GM12878 (cell line): ENCODE data around the gene CC2D1B. TPM values are rescaled to one million over a fixed set of nuclear protein-coding genes. Genes with fewer than 3 reads are reported as not detected.
"Not testable (repeated sequence)": the region's sequence is repeated elsewhere in the genome, so short reads cannot be mapped to it uniquely, and the experiment has no call there.

ENCODE experiments used
- ATAC-seq: fragments of 200-7000 bp; cut with Tn5 transposase; 3 replicates; pipeline ENCODE4 v1.9.1; 2020; ENCODE audit warnings: mild to moderate bottlenecking, moderate library complexity
- BruUV-seq: library from RNA; stranded (reverse); fragments of 400-500 nt; replicated peaks from 2 replicates; lab custom pipeline; 2021; lab: Mats Ljungman, UMichigan
- CTCF ChIA-PET: fragments of 300-600 bp; sonication (Branson Sonifier 250); formaldehyde crosslinking; extraction: SDS; loops from one replicate; lab custom pipeline; 2021; ENCODE audit warnings: inconsistent platforms; lab: Yijun Ruan, JAX
- POLR2A ChIA-PET: fragments of 350-600 bp; formaldehyde crosslinking; extraction: SDS; loops from one replicate; lab custom pipeline; 2021; ENCODE audit warnings: inconsistent platforms; lab: Charles Lee
- RAD21 ChIA-PET: fragments of 300-600 bp; sonication (Branson Sonifier 250); formaldehyde crosslinking; loops from one replicate; lab custom pipeline; 2023; ENCODE audit warnings: antibody characterized with exemption; ENCODE audit not compliant: unreplicated experiment; lab: Charles Lee
- SMC1A ChIA-PET: fragments of 300-600 bp; sonication (Branson Sonifier 250); formaldehyde crosslinking; loops from one replicate; lab custom pipeline; 2023; ENCODE audit not compliant: unreplicated experiment, uncharacterized antibody; lab: Charles Lee
- DNase-seq: peaks from one replicate; pipeline ENCODE4 v3.0.0-alpha.2; 2011; ENCODE audit warnings: low read depth, low spot score
- FAIRE-seq: peaks from 3 replicates; lab custom pipeline; 2011; peaks lifted over from hg19 to GRCh38; lab: Jason Lieb, UNC
- H2AFZ ChIP-seq: 2 replicates; pipeline ENCODE4 v1.6.0; 2011; ENCODE audit warnings: low read depth, low read length, control low read depth; ENCODE audit not compliant: control insufficient read depth
- H3K27ac ChIP-seq: 2 replicates; pipeline ENCODE4 v1.5.1; 2011; ENCODE audit warnings: control low read depth; ENCODE audit not compliant: control insufficient read depth, insufficient read depth
- H3K27me3 ChIP-seq, 2 experiments: replicated peaks in 1 of 2; 2 replicates each; pipeline versions ENCODE4 v1.6.0 to v1.6.1; 2011; ENCODE audit warnings: low read length in 1 of 2; ENCODE audit not compliant: control insufficient read depth in 2 of 2, insufficient read depth in 2 of 2
- H3K36me3 ChIP-seq, 2 experiments: 2 replicates each; pipeline ENCODE4 v1.5.1; 2011; ENCODE audit warnings: low read length in 1 of 2; ENCODE audit not compliant: control insufficient read depth in 2 of 2, insufficient read depth in 2 of 2
- H3K4me1 ChIP-seq: 2 replicates; pipeline ENCODE4 v1.6.1; 2011; ENCODE audit warnings: mild to moderate bottlenecking, low read length, moderate library complexity, mixed read lengths; ENCODE audit not compliant: control insufficient read depth, insufficient read depth
- H3K4me2 ChIP-seq: 2 replicates; pipeline ENCODE4 v1.6.0; 2011; ENCODE audit warnings: control low read depth; ENCODE audit not compliant: control insufficient read depth, insufficient read depth
- H3K4me3 ChIP-seq: fragments of 200-600 bp; sonication (generic); 2 replicates; pipeline ENCODE4 v1.5.1; 2016
- H3K79me2 ChIP-seq: 2 replicates; pipeline ENCODE4 v1.6.0; 2011; ENCODE audit warnings: low read length; ENCODE audit not compliant: control insufficient read depth, insufficient read depth
- H3K9ac ChIP-seq: 2 replicates; pipeline ENCODE4 v1.8.0; 2011; ENCODE audit warnings: low read length, control low read depth, mixed read lengths; ENCODE audit not compliant: control insufficient read depth, insufficient read depth
- H3K9me3 ChIP-seq: replicated peaks from 3 replicates; pipeline ENCODE4 v1.5.1; 2011; ENCODE audit warnings: mild to moderate bottlenecking, low read length; ENCODE audit not compliant: control insufficient read depth, insufficient read depth
- H4K20me1 ChIP-seq: 2 replicates; pipeline ENCODE4 v1.6.0; 2011; ENCODE audit not compliant: control insufficient read depth, insufficient read depth
- BACH1 ChIP-seq: fragments of 450-650 bp; IDR thresholded peaks from 2 replicates; pipeline ENCODE4 v1.6.1; 2017; ENCODE audit warnings: mild to moderate bottlenecking, borderline replicate concordance
- BHLHE40 ChIP-seq, 2 experiments: fragments of 450-650 bp in 1 of 2; IDR thresholded peaks; 2 replicates each; pipeline ENCODE4 v1.6.1; 2011 to 2017; ENCODE audit warnings: low read depth in 2 of 2, borderline replicate concordance in 1 of 2, improper control_type of control experiment in 1 of 2, low read length in 1 of 2, mild to moderate bottlenecking in 1 of 2
- CREM ChIP-seq: IDR thresholded peaks from 2 replicates; pipeline ENCODE4 v1.6.1; 2014; ENCODE audit warnings: antibody characterized with exemption, low read depth
- HDAC2 ChIP-seq: fragments of 200-600 bp; sonication (generic); IDR thresholded peaks from 2 replicates; pipeline ENCODE4 v1.6.1; 2017
- KLF5 ChIP-seq: fragments of 450-650 bp; IDR thresholded peaks from 2 replicates; pipeline ENCODE4 v1.6.1; 2014; ENCODE audit warnings: mild to moderate bottlenecking; ENCODE audit not compliant: partially characterized antibody
- MYB ChIP-seq: fragments of 150-350 bp; IDR thresholded peaks from 2 replicates; pipeline ENCODE4 v1.6.1; 2014; ENCODE audit warnings: mild to moderate bottlenecking, low read depth, low read length, borderline replicate concordance
- NBN ChIP-seq: fragments of 450-650 bp; IDR thresholded peaks from 2 replicates; pipeline ENCODE4 v1.6.1; 2016
- PAX5 ChIP-seq: IDR thresholded peaks from 2 replicates; pipeline ENCODE4 v1.6.1; 2011; ENCODE audit warnings: low read depth, low read length, borderline replicate concordance
- POLR2AphosphoS5 ChIP-seq: IDR thresholded peaks from 2 replicates; pipeline ENCODE4 v1.6.1; 2011; ENCODE audit warnings: mild to moderate bottlenecking, low read length, inconsistent platforms
- RAD21 ChIP-seq: IDR thresholded peaks from 2 replicates; pipeline ENCODE4 v1.6.1; 2011; ENCODE audit warnings: mild to moderate bottlenecking, low read depth, low read length, moderate library complexity; ENCODE audit not compliant: insufficient read depth
- SMARCA5 ChIP-seq: fragments of 450-650 bp; IDR thresholded peaks from 2 replicates; pipeline ENCODE4 v1.6.1; 2017; ENCODE audit warnings: mild to moderate bottlenecking
- SPI1 ChIP-seq: IDR thresholded peaks from 2 replicates; pipeline ENCODE4 v1.6.1; 2011; ENCODE audit warnings: low read depth, mild to moderate bottlenecking, low read length, moderate library complexity, borderline replicate concordance; ENCODE audit not compliant: insufficient read depth
- ZNF384 ChIP-seq: IDR thresholded peaks from 2 replicates; pipeline ENCODE4 v1.6.1; 2012; ENCODE audit warnings: low read depth, mild to moderate bottlenecking, low read length, improper control_type of control experiment, borderline replicate concordance
- WGBS: methylation state at CpG from one replicate; pipeline ENCODE4 v1.1.6; 2016; ENCODE audit warnings: low lambda C conversion rate; ENCODE audit not compliant: insufficient replicate concordance, insufficient coverage; ENCODE audit errors: missing lambda C conversion rate; 5-methylcytosine and 5-hydroxymethylcytosine counted together
- in situ Hi-C: fragments of 300-500 bp; cut with MboI; formaldehyde crosslinking; loops from 9 replicates; pipeline ENCODE4 v1.14.3; 2018; ENCODE audit warnings: mixed read lengths
- intact Hi-C: fragments of 100-400 bp; cut with micrococcal nuclease; formaldehyde crosslinking; loops from one replicate; pipeline ENCODE4 v1.14.2; 2022; ENCODE audit not compliant: unreplicated experiment
- polyA plus RNA-seq, 11 experiments: library from polyadenylated mRNA; depleted of rRNA in 4 of 11; unstranded in 6 of 11; stranded (reverse) in 5 of 11; fragments of >200 nt; fragmentation: Nextera tagmentation in 4 of 11; fragmentation: Illumina TruSeq in 1 of 11; extraction: Ambion mirVana in 4 of 11; extraction: Trizol in 1 of 11; gene quantifications; 1 replicate in 1 of 11; 2 replicates in 10 of 11; pipeline versions ENCODE4 v1.2.1 to v1.2.3, GENCODE V29; 2011 to 2016; ENCODE audit warnings: inconsistent platforms in 2 of 11, missing spikeins in 2 of 11, low read depth in 1 of 11
- total RNA-seq, 4 experiments: library from RNA; depleted of rRNA in 3 of 4; stranded (reverse); fragments of >200 nt in 3 of 4; fragmentation: Illumina TruSeq in 1 of 4; extraction: Trizol in 1 of 4; gene quantifications; 2 replicates each; pipeline versions ENCODE4 v1.2.1 to v1.2.3, GENCODE V29; 2013 to 2021

Gene CC2D1B
- total and polyA plus RNA-seq, 10 of the 15 experiments (the other 5 are each of a cell fraction or from before 2014, with no cell fraction given): 0.90 to 29.4 (median 14.5) TPM

GRCh38 chr1:52385376-52385775 lies 19.4 kb upstream of the CC2D1B start (continued):
- no peak for TF ChIP-seq HDAC2

GRCh38 chr1:52369851-52370250 lies 3.8 kb upstream of the CC2D1B start:
- H3K27ac ChIP-seq, DNase-seq, FAIRE-seq, RAD21 ChIA-PET, H4K20me1 ChIP-seq, POLR2A ChIA-PET, BruUV-seq, SMC1A ChIA-PET, in situ Hi-C loops, CTCF ChIA-PET, H2AFZ ChIP-seq, ATAC-seq, H3K4me2 ChIP-seq, H3K9ac ChIP-seq, H3K9me3 ChIP-seq, H3K4me1 ChIP-seq, H3K4me3 ChIP-seq, H3K27me3 ChIP-seq: not testable (repeated sequence)
- peaks cover 11% of the 10 kb centered on the region for H3K79me2 ChIP-seq
- intact Hi-C loops: loop anchor here (10.0 kb wide), 2 partner anchors 225 to 315 kb away; partner anchors contain the start of gene ZFYVE9
- peaks cover 3 to 10% of the 10 kb centered on the region in 2 experiments for H3K36me3 ChIP-seq
- WGBS: 100% methylated on average over 1 of the region's 1 CpG

GRCh38 chr1:52368383-52369172 lies 2.6 kb upstream of the CC2D1B start:
- in situ Hi-C loops: no loop called here
- no TSS peak for BruUV-seq
- H3K9me3 ChIP-seq: no peaks in the 10 kb centered on the region
- TF ChIP-seq SMARCA5: no peak
- TF ChIP-seq PAX5: no peak
- no peak for TF ChIP-seq MYB
- TF ChIP-seq NBN: no peak
- TF ChIP-seq POLR2AphosphoS5: no peak
- TF ChIP-seq SPI1: no peak
- no peak for TF ChIP-seq BHLHE40 (IDR thresholded peaks at IDR 0.05; ENCODE audit: borderline replicate concordance in 1 of 2, low read depth in 2 of 2, low read length in 1 of 2)
- TF ChIP-seq RAD21: 0 out of 2 replicates have a peak, but pooled peaks have one; percentile 3
- TF ChIP-seq BACH1: 0 out of 2 replicates have a peak, but pooled peaks have one; percentile 32
- no peak for TF ChIP-seq CREM
- TF ChIP-seq ZNF384: peak; percentile 75; the same call in 1 of the 2 replicates
- no peak for TF ChIP-seq KLF5

More at GRCh38 chr1:52368383-52369172, 2.6 kb upstream of the CC2D1B start:
- no peak for ATAC-seq
- ChIA-PET POLR2A (interaction anchor here (0.5 to 1.1 kb wide), 7 partner anchors 24 to 722 kb away, joined by 3 to 4 read pairs (median 3); partner anchors contain the start of genes ORC1 and PRPF38A), RAD21 (interaction anchor here (1.1 to 1.3 kb wide), 2 partner anchors 170 to 317 kb away, joined by 4 to 6 read pairs; no protein-coding TSS in a partner anchor), SMC1A (interaction anchor here (0.6 to 1.6 kb wide), 4 partner anchors 17 to 556 kb away, joined by 3 to 7 read pairs (median 4); partner anchors contain the start of genes ORC1 and PRPF38A), CTCF (interaction anchor here (0.7 to 1.7 kb wide), 2 partner anchors 36 to 59 kb away, joined by 3 to 9 read pairs; partner anchors contain the start of genes ORC1 and PRPF38A)
- DNase-seq: no peak
- H3K4me3 ChIP-seq: peak overlapping the region; percentile 48; the same call in 1 of the 2 replicates
- H3K4me1 ChIP-seq: peaks cover 4% of the 10 kb centered on the region
- H3K27me3 ChIP-seq: no peaks in the 10 kb centered on the region
- no peaks in the 10 kb centered on the region for H4K20me1 ChIP-seq
- H3K79me2 ChIP-seq: peaks cover 19% of the 10 kb centered on the region
- H3K36me3 ChIP-seq: peaks cover 3 to 7% of the 10 kb centered on the region in 2 experiments
- H3K4me2 ChIP-seq: peak overlapping the region; percentile 64
- H3K9ac ChIP-seq: peak overlapping the region; percentile 26; the same call in 1 of the 2 replicates
- H2AFZ ChIP-seq: peak overlapping the region; percentile 64
- intact Hi-C loops: loop anchor here (10.0 kb wide), 2 partner anchors 224 to 316 kb away; partner anchors contain the start of gene ZFYVE9
- peak; percentile 59 for FAIRE-seq
- WGBS: 7% methylated on average over 45 of the region's 51 CpGs
- H3K27ac ChIP-seq: no peak overlapping the region
